RWPE1 (cell line): ENCODE data around the gene LRRC8C.

ENCODE experiments used
- CTCF ChIA-PET: fragments of 350-600 bp; sonication (Branson Sonifier 250); formaldehyde crosslinking; extraction: SDS; loops from one replicate; lab custom pipeline; 2021; lab: Yijun Ruan, JAX
- POLR2A ChIA-PET: fragments of 400-600 bp; formaldehyde crosslinking; extraction: SDS; loops from one replicate; lab custom pipeline; 2020; ENCODE audit warnings: antibody characterized with exemption; ENCODE audit not compliant: low non-redundant PET; lab: Yijun Ruan, JAX
- DNase-seq: peaks from one replicate; pipeline ENCODE4 v3.0.0; 2012; ENCODE audit warnings: low spot score
- H3K27ac ChIP-seq: fragments of 450-650 bp; 2 replicates; pipeline ENCODE4 v1.5.1; 2017
- CTCF ChIP-seq: fragments of 450-650 bp; conservative IDR thresholded peaks from 2 replicates; pipeline ENCODE4 v1.5.1; 2017; ENCODE audit warnings: low read depth, mild to moderate bottlenecking

The LRRC8C gene

GRCh38 chr1:89746424-89747149 is 113.7 kb downstream of the LRRC8C start:
- DNase-seq, result no peak
- no peak overlapping the region for H3K27ac ChIP-seq
- POLR2A ChIA-PET, result no interaction called here
- CTCF ChIA-PET, result interaction anchor here (0.6 kb wide), 1 partner anchor 263 kb away, joined by 3 read pairs; no protein-coding TSS in a partner anchor
- TF ChIP-seq CTCF, result no peak

- H3K27ac ChIP-seq, result no peak overlapping the region
- DNase-seq, result no peak
- POLR2A ChIA-PET, result no interaction called here
- TF ChIP-seq CTCF, result no peak
- CTCF ChIA-PET, result interaction anchor here (1.8 kb wide), 1 partner anchor 9 kb away, joined by 10 read pairs; no protein-coding TSS in a partner anchor
These were observed 120.8 kb downstream of the LRRC8C start for GRCh38 chr1:89753761-89754160.

GRCh38 chr1:89754518-89754917 is 121.6 kb downstream of the LRRC8C start:
- no peak for DNase-seq
- ChIA-PET CTCF (interaction anchor here (1.0 kb wide), 1 partner anchor 11 kb away, joined by 4 read pairs; no protein-coding TSS in a partner anchor), POLR2A (no interaction called here)
- no peak for TF ChIP-seq CTCF
- no peak overlapping the region for H3K27ac ChIP-seq

- DNase-seq, result no peak
- no peak overlapping the region for H3K27ac ChIP-seq
- TF ChIP-seq CTCF, result no peak
- POLR2A ChIA-PET, result no interaction called here
- CTCF ChIA-PET, result no interaction called here
These were observed 122.7 kb downstream of the LRRC8C start for GRCh38 chr1:89755591-89755990.

- ChIA-PET CTCF (interaction anchor here (1.0 kb wide), 1 partner anchor 163 kb away, joined by 3 read pairs; no protein-coding TSS in a partner anchor), POLR2A (no interaction called here)
- DNase-seq, result no peak
- TF ChIP-seq CTCF, result no peak
- H3K27ac ChIP-seq, result no peak overlapping the region
These were observed 124.6 kb downstream of the LRRC8C start for GRCh38 chr1:89757532-89757931.

GRCh38 chr1:89758156-89758555 is 125.2 kb downstream of the LRRC8C start:
- POLR2A ChIA-PET, result no interaction called here

More at GRCh38 chr1:89758156-89758555, 125.2 kb downstream of the LRRC8C start:
- no peak overlapping the region for H3K27ac ChIP-seq
- CTCF ChIA-PET, result no interaction called here
- no peak for DNase-seq
- no peak for TF ChIP-seq CTCF
